ENCODE results near the gene SPTBN1.

SPTBN1 gene

GRCh38 chr2:54666131-54666633 lies 210.1 kb downstream of the SPTBN1 start:
- no peak for TF ChIP-seq CTCF (IDR thresholded peaks at IDR 0.05; ENCODE audit: low read depth, low read length, missing control alignments)
- no peak for DNase-seq (ENCODE audit: low read depth)
- no peak overlapping the region for H3K4me3 ChIP-seq (ENCODE audit: low read depth, low read length)

DNA sequence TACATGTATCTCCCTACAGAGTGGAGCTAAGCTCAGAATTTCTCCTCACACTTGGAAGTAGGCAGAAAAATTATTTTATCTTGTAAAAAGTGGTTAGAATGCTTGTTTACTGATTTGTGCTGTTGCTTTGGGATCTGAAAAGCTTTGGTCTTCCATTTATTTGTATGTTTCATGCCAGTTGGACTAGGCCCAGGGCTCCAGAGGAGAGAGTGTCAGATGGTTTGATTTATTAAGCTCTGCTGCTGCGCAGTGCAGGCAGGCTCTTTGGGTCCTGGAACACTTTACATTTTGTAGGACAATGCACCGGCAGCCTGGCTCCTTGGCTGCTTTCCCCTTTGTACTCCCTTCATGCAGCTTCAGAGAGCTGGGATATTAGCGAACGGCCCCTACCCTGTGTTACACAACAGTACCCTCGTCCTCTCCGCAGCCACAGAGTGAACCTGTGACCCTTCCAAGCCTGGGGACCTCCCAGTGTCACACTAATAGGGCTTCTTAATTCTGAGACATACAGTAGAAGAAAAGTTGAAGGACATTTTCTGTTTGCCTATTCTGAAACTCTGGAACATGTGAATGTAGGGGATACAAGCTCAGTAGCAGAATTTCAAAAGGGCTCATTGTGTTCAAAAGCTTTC lies 210.6 kb downstream of the SPTBN1 start:
- DNase-seq (ENCODE audit: low read depth): no peak
- TF ChIP-seq CTCF (IDR thresholded peaks at IDR 0.05; ENCODE audit: low read depth, low read length, missing control alignments): no peak
- no peak overlapping the region for H3K4me3 ChIP-seq (ENCODE audit: low read depth, low read length)

DNA sequence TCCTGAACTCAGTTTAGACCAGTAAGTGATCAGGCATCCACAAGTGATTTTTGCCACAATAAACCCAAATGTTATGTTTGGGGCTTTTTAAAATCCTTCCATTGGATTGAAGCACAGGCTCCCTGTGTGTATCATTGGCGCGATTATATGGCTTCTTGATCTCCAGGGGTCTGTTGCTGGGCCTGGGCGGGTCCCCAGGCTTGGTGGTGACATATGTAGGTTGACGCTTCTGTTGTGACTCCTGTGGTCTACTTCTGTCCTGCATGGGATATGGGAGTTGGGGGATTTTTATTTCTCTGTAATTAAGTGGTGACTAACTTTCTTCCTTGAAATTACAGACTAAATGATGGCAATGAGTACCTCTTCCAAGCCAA lies 211.1 kb downstream of the SPTBN1 start:
- no peak for TF ChIP-seq CTCF (IDR thresholded peaks at IDR 0.05; ENCODE audit: low read depth, low read length, missing control alignments)
- no peak for DNase-seq (ENCODE audit: low read depth)
- no peak overlapping the region for H3K4me3 ChIP-seq (ENCODE audit: low read depth, low read length)

- TF ChIP-seq CTCF (IDR thresholded peaks at IDR 0.05; ENCODE audit: low read depth, low read length, missing control alignments): no peak
- H3K4me3 ChIP-seq (ENCODE audit: low read depth, low read length): no peak overlapping the region
- no peak for DNase-seq (ENCODE audit: low read depth)
Observed at GRCh38 chr2:54667726-54668650, 211.9 kb downstream of the SPTBN1 start.

DNA sequence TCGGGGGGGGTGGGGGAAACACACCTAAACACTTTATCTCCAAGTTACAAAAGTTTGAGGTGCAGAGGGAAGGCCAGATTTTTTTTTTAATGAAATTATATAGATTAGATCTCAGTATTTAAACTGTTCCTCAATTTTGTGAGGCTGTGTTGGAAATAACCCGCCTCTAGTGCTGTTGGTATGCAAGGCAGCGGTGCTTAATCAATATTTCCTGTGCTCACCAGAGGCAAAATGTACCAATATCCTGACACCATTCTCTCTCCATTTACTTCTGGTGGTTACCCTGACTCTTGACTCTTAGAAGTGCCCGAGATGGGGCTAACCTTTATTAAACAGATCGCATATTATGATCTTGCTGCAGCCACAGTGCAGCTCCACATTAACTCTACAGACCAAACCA lies 212.6 kb downstream of the SPTBN1 start:
- no peak for TF ChIP-seq CTCF (IDR thresholded peaks at IDR 0.05; ENCODE audit: low read depth, low read length, missing control alignments)
- no peak overlapping the region for H3K4me3 ChIP-seq (ENCODE audit: low read depth, low read length)
- DNase-seq (ENCODE audit: low read depth): no peak

DNA sequence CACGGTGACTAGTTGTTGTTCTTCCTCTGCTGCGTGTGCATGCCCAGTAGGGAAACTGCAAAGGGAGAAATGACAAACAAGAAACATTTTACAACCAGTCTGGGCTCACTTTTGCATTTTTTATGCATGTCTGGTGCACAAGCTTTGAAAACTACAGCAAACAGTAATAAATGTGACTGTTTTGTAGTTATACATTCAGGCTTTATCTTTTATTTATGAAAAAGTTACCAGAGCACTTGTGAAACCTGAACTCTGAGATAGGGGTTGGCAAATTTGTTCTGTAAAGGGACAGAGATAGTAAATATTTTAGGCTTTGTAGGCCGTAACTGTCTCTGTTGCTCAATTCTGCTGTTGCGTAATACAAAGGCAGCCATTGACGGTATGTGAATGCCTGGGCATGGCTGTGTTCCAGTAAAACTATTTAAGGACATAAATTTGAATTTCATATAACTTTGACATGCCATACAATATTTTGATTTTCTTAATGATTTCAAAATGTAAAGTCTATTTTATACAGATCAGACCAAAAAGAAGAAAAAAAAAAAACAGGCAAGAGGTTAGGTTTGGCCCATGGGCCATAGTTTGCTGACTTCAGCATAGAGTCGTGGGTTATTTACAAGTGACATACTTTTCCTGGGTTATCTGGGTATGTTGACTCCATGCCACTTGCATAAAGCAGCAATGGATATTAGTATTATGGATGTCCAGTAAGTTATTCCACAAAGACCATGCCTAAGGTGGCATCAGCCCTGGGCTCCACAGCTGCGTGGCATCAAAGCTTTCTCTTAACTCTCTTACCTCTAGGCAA lies 213.8 kb downstream of the SPTBN1 start:
- H3K4me3 ChIP-seq (ENCODE audit: low read depth, low read length): no peak overlapping the region
- DNase-seq (ENCODE audit: low read depth): no peak

More for the DNA sequence above, 213.8 kb downstream of the SPTBN1 start:
- TF ChIP-seq CTCF (IDR thresholded peaks at IDR 0.05; ENCODE audit: low read depth, low read length, missing control alignments): no peak

Measured in GM12864 (cell line).